ENCODE data around the gene ZSCAN5A. TPM values are rescaled to one million over a fixed set of nuclear protein-coding genes. Genes with fewer than 3 reads are reported as not detected.
"Not testable (repeated sequence)": the region's sequence is repeated elsewhere in the genome, so short reads cannot be mapped to it uniquely, and the experiment has no call there.

ZSCAN5A gene
- total and polyA plus RNA-seq, 5 donors from 2014 or later = 3.5 to 7.9 (median 6.4) TPM

DNA sequence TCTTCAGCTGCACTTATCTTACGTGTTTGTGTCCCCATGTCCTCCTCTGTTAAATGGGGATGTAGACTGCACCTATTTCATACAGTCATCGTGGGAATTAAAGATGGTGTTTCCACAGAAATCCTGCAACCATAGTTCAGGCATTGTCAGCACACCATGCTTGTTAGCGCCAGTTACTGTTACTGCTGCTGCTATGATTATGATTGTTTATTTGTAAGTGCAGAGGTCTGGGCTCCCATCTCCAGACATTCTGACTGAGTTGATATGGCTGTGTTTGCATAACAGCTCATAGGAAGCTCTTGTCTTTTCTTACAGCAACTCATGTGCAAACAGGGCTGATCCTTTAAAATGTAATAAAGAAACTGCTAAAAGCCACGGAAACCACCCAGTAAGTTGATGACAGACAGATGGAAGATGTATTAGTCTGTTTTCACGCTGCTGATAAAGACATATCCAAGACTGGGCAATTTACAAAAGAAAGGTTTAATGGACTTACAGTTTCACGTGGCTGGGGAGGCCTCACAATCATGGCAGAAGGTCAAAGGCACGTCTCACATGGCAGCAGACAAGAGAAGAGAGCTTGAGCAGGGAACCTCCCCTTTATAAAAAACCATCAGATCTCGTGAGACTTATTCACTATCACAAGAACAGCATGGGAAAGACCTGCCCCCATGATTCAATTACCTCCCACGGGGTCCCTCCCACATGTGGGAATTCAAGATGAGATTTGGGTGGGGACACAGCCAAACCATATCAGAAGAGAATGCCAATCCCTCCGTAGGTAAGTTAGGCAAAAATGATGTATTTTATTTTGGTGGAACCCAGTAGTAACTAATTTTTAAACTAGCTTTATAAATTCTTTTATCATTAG, 1.6 kb downstream of the ZSCAN5A start:
- peaks cover 0 to 27% (median 9%) of the 10 kb centered on the region in 4 donors for H3K4me1 Mint-ChIP-seq
- Histone ChIP-seq H3K4me1 (ENCODE audit: control insufficient read depth, insufficient read depth, low read length, poor library complexity, severe bottlenecking) (peaks cover 13% of the 10 kb centered on the region), H3K27me3 (ENCODE audit: control insufficient read depth, insufficient read depth, low read length) (no peaks in the 10 kb centered on the region), H3K36me3 (ENCODE audit: control insufficient read depth, insufficient read depth, low read length) (no peaks in the 10 kb centered on the region), H3K27ac (ENCODE audit: insufficient read depth, low read length, poor library complexity, severe bottlenecking) (no peak overlapping the region), H3K9me3 (ENCODE audit: control insufficient read depth in 2 of 2, low read length in 2 of 2) (no peaks in the 10 kb centered on the region), H3K4me3 (ENCODE audit: low read depth, low read length) (no peak overlapping the region)
- DNase-seq (no peak), ATAC-seq (ENCODE audit: low read depth in 2 of 2) (no peak)
- H3K36me3 Mint-ChIP-seq = peaks cover 16% of the 10 kb centered on the region
- peaks cover 0 to 2% (median 0%) of the 10 kb centered on the region in 7 donors for H3K9me3 Mint-ChIP-seq
- H3K4me3 Mint-ChIP-seq = peak overlapping the region; percentile 88 to 94 (median 91)
- no peaks in the 10 kb centered on the region for H3K27me3 Mint-ChIP-seq
- H3K27ac Mint-ChIP-seq = peak overlapping the region in 2 of 3 donors; percentile 96 to 97

DNA sequence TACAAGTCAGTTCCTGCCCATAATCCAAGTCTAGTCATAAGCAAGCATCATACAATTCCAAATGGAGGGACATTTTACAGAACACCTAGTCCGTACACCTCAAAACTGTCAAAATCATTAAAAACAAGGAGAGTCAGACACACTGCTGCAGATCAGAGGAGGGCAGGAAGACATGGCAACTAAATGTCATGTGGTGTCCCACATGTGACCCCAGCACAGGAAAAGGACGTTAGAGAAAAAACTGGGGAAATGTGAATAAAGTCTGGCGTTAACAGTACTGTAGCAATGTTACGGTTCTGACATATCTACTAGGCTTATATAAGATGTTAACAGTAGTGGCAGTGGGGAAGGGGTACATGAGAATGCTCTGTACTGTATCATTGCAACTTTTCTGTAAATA, 2.3 kb downstream of the ZSCAN5A start:
- Histone ChIP-seq H3K4me3 (ENCODE audit: low read depth, low read length) (no peak overlapping the region), H3K36me3 (ENCODE audit: control insufficient read depth, insufficient read depth, low read length) (no peaks in the 10 kb centered on the region), H3K27me3 (ENCODE audit: control insufficient read depth, insufficient read depth, low read length) (no peaks in the 10 kb centered on the region), H3K4me1 (ENCODE audit: control insufficient read depth, insufficient read depth, low read length, poor library complexity, severe bottlenecking) (peaks cover 13% of the 10 kb centered on the region), H3K27ac (ENCODE audit: insufficient read depth, low read length, poor library complexity, severe bottlenecking) (no peak overlapping the region), H3K9me3 (ENCODE audit: control insufficient read depth in 2 of 2, low read length in 2 of 2) (no peaks in the 10 kb centered on the region)
- ATAC-seq (ENCODE audit: low read depth in 2 of 2) = no peak
- Mint-ChIP-seq H3K4me1 (peaks cover 0 to 27% (median 9%) of the 10 kb centered on the region in 4 donors), H3K9me3 (peaks cover 0 to 2% (median 0%) of the 10 kb centered on the region in 7 donors), H3K27ac (peak overlapping the region in 1 of 3 donors; percentile 96), H3K36me3 (peaks cover 16% of the 10 kb centered on the region), H3K4me3 (peak overlapping the region in 1 of 4 donors; percentile 88), H3K27me3 (no peaks in the 10 kb centered on the region)
- no peak for DNase-seq

DNA sequence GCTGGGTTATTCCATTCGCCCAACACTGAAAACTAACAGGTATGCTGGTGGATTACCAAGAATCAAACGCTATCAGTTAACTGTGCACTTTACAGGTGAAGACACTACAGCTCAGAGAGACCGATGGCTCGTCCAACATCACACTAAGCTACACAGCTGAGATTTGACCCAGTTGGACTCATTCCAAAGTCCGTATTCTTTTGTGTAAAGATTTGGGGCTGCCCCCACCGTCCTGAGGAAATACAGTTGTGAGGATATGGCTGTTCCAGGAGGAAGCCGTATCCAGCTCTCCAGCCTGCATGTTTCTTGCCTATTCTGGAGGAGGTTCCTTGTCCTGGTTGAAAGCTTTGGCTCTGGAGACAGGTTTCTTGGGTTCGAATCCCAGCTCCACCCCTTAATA, 4.2 kb downstream of the ZSCAN5A start:
- no peaks in the 10 kb centered on the region for H3K27me3 Mint-ChIP-seq
- Histone ChIP-seq H3K9me3 (ENCODE audit: control insufficient read depth in 2 of 2, low read length in 2 of 2) (no peaks in the 10 kb centered on the region), H3K27ac (ENCODE audit: insufficient read depth, low read length, poor library complexity, severe bottlenecking) (no peak overlapping the region), H3K36me3 (ENCODE audit: control insufficient read depth, insufficient read depth, low read length) (no peaks in the 10 kb centered on the region), H3K27me3 (ENCODE audit: control insufficient read depth, insufficient read depth, low read length) (no peaks in the 10 kb centered on the region), H3K4me1 (ENCODE audit: control insufficient read depth, insufficient read depth, low read length, poor library complexity, severe bottlenecking) (peaks cover 10% of the 10 kb centered on the region), H3K4me3 (ENCODE audit: low read depth, low read length) (no peak overlapping the region)
- peaks cover 21% of the 10 kb centered on the region for H3K36me3 Mint-ChIP-seq
- no peak overlapping the region for H3K27ac Mint-ChIP-seq
- ATAC-seq (ENCODE audit: low read depth in 2 of 2) = no peak
- no peak overlapping the region for H3K4me3 Mint-ChIP-seq
- H3K9me3 Mint-ChIP-seq = peaks cover 0 to 2% (median 0%) of the 10 kb centered on the region in 7 donors
- no peak for DNase-seq
- peaks cover 0 to 22% (median 9%) of the 10 kb centered on the region in 4 donors for H3K4me1 Mint-ChIP-seq

DNA sequence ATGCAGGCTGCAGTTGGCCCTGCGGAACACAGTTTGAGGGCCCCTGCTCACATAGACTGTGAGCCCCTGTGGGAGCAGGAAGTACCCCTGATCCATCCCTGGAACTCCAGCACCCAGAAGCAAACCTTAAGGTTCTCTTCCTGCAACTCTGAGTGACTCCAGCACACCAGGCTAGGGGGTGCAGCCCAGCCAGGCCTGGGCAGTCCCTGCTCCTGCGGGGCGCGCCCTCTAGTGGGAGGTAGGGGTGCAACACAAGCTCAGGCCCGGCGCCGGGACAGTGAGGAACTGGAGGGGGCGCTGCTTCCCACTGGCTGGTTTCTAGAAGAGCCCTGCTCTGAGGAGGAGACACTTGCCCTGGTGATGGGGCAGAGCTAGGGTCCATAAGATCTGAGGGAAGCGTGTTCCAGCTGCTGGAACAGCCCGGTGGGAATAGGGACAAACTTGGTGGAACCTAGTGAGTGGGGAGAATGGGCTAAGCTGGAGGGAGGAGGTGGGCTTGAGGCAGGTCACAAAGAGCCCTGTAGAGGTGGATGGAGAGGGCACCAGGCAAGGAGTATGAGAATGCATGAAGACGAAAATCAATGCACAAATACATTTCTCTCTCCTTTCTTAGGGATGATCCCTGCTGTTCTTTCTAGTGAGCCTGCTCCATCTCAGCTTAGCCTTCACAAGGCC, 5.0 kb downstream of the ZSCAN5A start:
- Mint-ChIP-seq H3K4me3 (peak overlapping the region in 3 of 4 donors; percentile 12 to 48 (median 22)), H3K27ac (no peak overlapping the region)

DNA sequence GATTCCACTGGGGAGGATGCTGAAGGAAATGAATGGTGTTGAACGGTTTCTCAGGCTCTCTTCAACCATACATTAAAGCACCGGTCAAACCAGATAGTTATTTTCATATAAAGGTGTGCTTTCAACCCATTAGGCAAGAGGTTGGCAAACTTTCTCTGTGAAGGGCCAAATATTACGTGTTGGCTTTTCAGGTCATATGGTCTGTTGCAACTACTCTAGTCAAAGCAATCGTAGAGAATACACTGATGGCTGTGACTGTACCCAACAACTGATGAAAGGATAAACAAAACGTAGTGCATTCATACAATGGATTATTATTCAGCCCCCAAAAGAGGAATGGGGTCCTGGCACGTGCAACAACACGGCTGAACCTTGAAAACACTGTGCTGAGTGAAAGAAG, 5.8 kb downstream of the ZSCAN5A start:
- Mint-ChIP-seq H3K27me3 (no peaks in the 10 kb centered on the region), H3K36me3 (peaks cover 37% of the 10 kb centered on the region), H3K4me3 (peak overlapping the region in 1 of 4 donors; percentile 43), H3K9me3 (peaks cover 0 to 2% (median 0%) of the 10 kb centered on the region in 7 donors), H3K4me1 (peaks cover 0 to 18% (median 9%) of the 10 kb centered on the region in 4 donors), H3K27ac (no peak overlapping the region)
- Histone ChIP-seq H3K4me3 (ENCODE audit: low read depth, low read length) (no peak overlapping the region), H3K4me1 (ENCODE audit: control insufficient read depth, insufficient read depth, low read length, poor library complexity, severe bottlenecking) (peaks cover 2% of the 10 kb centered on the region), H3K27ac (ENCODE audit: insufficient read depth, low read length, poor library complexity, severe bottlenecking) (no peak overlapping the region), H3K9me3 (ENCODE audit: control insufficient read depth in 2 of 2, low read length in 2 of 2) (no peaks in the 10 kb centered on the region), H3K27me3 (ENCODE audit: control insufficient read depth, insufficient read depth, low read length) (no peaks in the 10 kb centered on the region), H3K36me3 (ENCODE audit: control insufficient read depth, insufficient read depth, low read length) (no peaks in the 10 kb centered on the region)
- ATAC-seq (ENCODE audit: low read depth in 2 of 2) = no peak
- no peak for DNase-seq

More for the DNA sequence above, 5.0 kb downstream of the ZSCAN5A start:
- Histone ChIP-seq H3K27me3 (ENCODE audit: control insufficient read depth, insufficient read depth, low read length) (no peaks in the 10 kb centered on the region), H3K9me3 (ENCODE audit: control insufficient read depth in 2 of 2, low read length in 2 of 2) (no peaks in the 10 kb centered on the region), H3K4me1 (ENCODE audit: control insufficient read depth, insufficient read depth, low read length, poor library complexity, severe bottlenecking) (peaks cover 7% of the 10 kb centered on the region), H3K36me3 (ENCODE audit: control insufficient read depth, insufficient read depth, low read length) (no peaks in the 10 kb centered on the region), H3K4me3 (ENCODE audit: low read depth, low read length) (no peak overlapping the region), H3K27ac (ENCODE audit: insufficient read depth, low read length, poor library complexity, severe bottlenecking) (no peak overlapping the region)
- Mint-ChIP-seq H3K27me3 (no peaks in the 10 kb centered on the region), H3K4me1 (peaks cover 0 to 18% (median 11%) of the 10 kb centered on the region in 4 donors), H3K36me3 (peaks cover 28% of the 10 kb centered on the region), H3K9me3 (peaks cover 0 to 2% (median 0%) of the 10 kb centered on the region in 7 donors)
- ATAC-seq (ENCODE audit: low read depth in 2 of 2) (no peak), DNase-seq (peak; percentile 15 to 68 (median 42))

DNA sequence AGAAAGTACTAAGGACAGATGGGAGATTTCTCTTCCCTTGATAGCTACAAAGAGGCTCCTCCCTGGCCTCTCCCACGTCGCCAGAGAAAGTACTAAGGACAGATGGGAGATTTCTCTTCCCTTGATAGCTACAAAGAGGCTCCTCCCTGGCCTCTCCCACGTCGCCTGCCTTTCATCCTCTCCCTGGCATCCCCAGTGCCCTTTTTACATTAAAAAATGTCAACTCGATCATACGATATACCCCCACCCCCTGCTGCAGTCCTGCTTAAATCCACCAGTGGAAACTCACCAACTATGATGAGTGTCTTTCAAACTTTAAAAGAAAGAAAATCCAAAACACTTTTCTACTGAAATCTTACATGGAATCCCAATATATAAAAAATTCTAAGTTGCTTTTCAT, 7.6 kb downstream of the ZSCAN5A start:
- H3K9me3 ChIP-seq (ENCODE audit: control insufficient read depth in 2 of 2, low read length in 2 of 2); H3K36me3 ChIP-seq (ENCODE audit: control insufficient read depth, insufficient read depth, low read length); H3K27ac Mint-ChIP-seq; H3K27ac ChIP-seq (ENCODE audit: insufficient read depth, low read length, poor library complexity, severe bottlenecking); ATAC-seq (ENCODE audit: low read depth in 2 of 2); H3K4me1 ChIP-seq (ENCODE audit: control insufficient read depth, insufficient read depth, low read length, poor library complexity, severe bottlenecking); H3K27me3 ChIP-seq (ENCODE audit: control insufficient read depth, insufficient read depth, low read length); H3K4me3 Mint-ChIP-seq; H3K9me3 Mint-ChIP-seq; H3K4me3 ChIP-seq (ENCODE audit: low read depth, low read length); DNase-seq; H3K27me3 Mint-ChIP-seq: not testable (repeated sequence)
- H3K36me3 Mint-ChIP-seq = peaks cover 43% of the 10 kb centered on the region
- H3K4me1 Mint-ChIP-seq = peaks cover 0 to 18% (median 9%) of the 10 kb centered on the region in 4 donors

DNA sequence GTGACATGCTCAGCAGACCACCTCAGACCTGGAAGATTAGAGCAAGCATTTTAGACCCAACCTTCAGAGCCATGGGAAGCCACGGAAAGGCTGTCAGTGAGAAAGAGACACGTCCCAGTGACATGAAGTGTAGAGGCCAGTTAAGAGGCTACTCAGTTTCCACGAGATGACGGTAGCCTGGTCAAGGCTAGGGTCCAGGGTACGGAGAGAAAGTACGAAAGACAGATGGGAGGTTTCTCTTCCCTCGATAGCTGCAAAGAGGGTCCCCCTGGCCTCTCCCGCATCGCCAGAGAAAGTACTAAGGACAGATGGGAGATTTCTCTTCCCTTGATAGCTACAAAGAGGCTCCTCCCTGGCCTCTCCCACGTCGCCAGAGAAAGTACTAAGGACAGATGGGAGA, 8.6 kb downstream of the ZSCAN5A start:
- Histone ChIP-seq H3K9me3 (ENCODE audit: control insufficient read depth in 2 of 2, low read length in 2 of 2) (no peaks in the 10 kb centered on the region), H3K4me1 (ENCODE audit: control insufficient read depth, insufficient read depth, low read length, poor library complexity, severe bottlenecking) (peaks cover 10% of the 10 kb centered on the region), H3K36me3 (ENCODE audit: control insufficient read depth, insufficient read depth, low read length) (no peaks in the 10 kb centered on the region), H3K4me3 (ENCODE audit: low read depth, low read length) (no peak overlapping the region), H3K27me3 (ENCODE audit: control insufficient read depth, insufficient read depth, low read length) (no peaks in the 10 kb centered on the region), H3K27ac (ENCODE audit: insufficient read depth, low read length, poor library complexity, severe bottlenecking) (no peak overlapping the region)
- ATAC-seq (ENCODE audit: low read depth in 2 of 2) (no peak), DNase-seq (no peak)
- Mint-ChIP-seq H3K9me3 (no peaks in the 10 kb centered on the region), H3K4me3 (no peak overlapping the region), H3K27ac (no peak overlapping the region), H3K27me3 (no peaks in the 10 kb centered on the region), H3K4me1 (peaks cover under 1 to 25% (median 15%) of the 10 kb centered on the region in 4 donors), H3K36me3 (peaks cover 39% of the 10 kb centered on the region)
